ENCODE data around the gene NUCB1.
"Not testable (repeated sequence)": the region's sequence is repeated elsewhere in the genome, so short reads cannot be mapped to it uniquely, and the experiment has no call there.

Gene NUCB1

DNA sequence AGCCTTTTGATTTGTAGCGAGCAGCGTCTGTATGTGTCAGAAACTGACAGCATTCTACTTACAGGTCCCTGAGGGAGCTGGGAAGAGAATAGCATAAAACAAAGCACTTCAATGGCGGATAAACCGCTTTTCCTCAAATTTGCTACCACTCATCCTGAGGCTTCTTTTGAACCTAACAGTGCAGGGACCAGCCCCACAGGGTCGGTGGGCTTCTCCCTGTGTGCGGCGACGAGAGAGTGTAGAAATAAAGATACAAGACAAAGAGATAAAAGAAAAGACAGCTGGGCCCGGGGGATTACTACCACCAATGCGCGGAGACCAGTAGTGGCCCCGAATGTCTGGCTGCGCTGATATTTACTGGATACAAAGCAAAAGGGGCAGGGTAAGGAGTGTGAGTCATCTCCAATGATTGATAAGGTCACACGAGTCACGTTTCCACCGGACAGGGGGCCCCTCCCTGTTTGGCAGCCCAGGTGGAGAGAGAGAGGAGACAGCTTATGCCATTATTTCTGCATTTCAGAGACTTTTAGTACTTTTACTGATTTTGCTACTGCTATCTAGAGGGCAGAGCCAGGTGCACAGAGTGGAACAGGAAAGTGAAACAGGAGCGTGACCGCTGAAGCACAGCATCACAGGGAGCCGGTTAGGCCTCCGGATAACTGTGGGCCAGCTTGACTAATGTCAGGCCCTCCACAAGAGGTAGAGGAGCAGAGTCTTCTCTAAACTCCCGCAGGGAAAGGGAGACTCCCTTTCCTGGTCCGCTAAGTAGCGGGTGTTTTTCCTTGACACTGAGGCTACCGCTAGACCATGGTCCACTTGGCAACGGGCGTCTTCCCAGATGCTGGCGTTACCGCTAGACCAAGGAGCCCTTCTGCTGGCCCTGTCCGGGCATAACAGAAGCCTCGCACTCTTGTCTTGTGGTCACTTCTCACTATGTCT is 23.8 kb upstream of the NUCB1 start:
- H3K9me3 ChIP-seq (ENCODE audit: control insufficient read depth in 1 of 2, low read length in 2 of 2); H3K27me3 ChIP-seq (ENCODE audit: low read depth, low read length): not testable (repeated sequence)
- H3K36me3 ChIP-seq (ENCODE audit: control insufficient read depth in 1 of 2, insufficient read depth in 2 of 2, low read length in 2 of 2): peaks cover 22 to 56% of the 10 kb centered on the region in 2 donors
- peaks cover 0 to 28% of the 10 kb centered on the region in 2 donors for H3K4me1 ChIP-seq (ENCODE audit: control insufficient read depth in 1 of 2, insufficient read depth in 2 of 2, low read length in 2 of 2)
- H3K27ac ChIP-seq (ENCODE audit: low read length): peak overlapping the region; percentile 100
- peak overlapping the region; percentile 97 to 99 for H3K4me3 ChIP-seq (ENCODE audit: low read depth in 1 of 2, low read length in 2 of 2)

DNA sequence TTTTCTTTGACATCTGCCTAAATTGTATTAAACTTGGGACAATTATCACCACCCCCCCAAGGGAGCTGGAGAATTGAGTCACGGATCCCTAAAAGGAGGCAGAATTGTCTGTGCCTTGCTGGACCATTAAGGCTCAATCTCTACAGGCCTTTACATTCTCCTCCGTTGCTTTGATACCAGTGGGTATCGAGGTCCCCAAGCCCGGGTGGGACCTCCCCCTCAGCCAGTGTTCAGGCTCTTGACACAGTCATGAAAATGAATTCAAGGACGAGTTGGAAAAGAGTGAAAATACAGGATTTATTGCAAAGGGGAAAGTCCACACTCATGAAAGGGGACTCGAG is 22.3 kb upstream of the NUCB1 start:
- H3K36me3 ChIP-seq (ENCODE audit: control insufficient read depth in 1 of 2, insufficient read depth in 2 of 2, low read length in 2 of 2): peaks cover 22 to 50% of the 10 kb centered on the region in 2 donors
- H3K4me3 ChIP-seq (ENCODE audit: low read depth in 1 of 2, low read length in 2 of 2): no peak overlapping the region
- no peaks in the 10 kb centered on the region for H3K9me3 ChIP-seq (ENCODE audit: control insufficient read depth in 1 of 2, low read length in 2 of 2)
- peaks cover 0 to 28% of the 10 kb centered on the region in 2 donors for H3K4me1 ChIP-seq (ENCODE audit: control insufficient read depth in 1 of 2, insufficient read depth in 2 of 2, low read length in 2 of 2)
- H3K27me3 ChIP-seq (ENCODE audit: low read depth, low read length): no peaks in the 10 kb centered on the region
- no peak overlapping the region for H3K27ac ChIP-seq (ENCODE audit: low read length)

DNA sequence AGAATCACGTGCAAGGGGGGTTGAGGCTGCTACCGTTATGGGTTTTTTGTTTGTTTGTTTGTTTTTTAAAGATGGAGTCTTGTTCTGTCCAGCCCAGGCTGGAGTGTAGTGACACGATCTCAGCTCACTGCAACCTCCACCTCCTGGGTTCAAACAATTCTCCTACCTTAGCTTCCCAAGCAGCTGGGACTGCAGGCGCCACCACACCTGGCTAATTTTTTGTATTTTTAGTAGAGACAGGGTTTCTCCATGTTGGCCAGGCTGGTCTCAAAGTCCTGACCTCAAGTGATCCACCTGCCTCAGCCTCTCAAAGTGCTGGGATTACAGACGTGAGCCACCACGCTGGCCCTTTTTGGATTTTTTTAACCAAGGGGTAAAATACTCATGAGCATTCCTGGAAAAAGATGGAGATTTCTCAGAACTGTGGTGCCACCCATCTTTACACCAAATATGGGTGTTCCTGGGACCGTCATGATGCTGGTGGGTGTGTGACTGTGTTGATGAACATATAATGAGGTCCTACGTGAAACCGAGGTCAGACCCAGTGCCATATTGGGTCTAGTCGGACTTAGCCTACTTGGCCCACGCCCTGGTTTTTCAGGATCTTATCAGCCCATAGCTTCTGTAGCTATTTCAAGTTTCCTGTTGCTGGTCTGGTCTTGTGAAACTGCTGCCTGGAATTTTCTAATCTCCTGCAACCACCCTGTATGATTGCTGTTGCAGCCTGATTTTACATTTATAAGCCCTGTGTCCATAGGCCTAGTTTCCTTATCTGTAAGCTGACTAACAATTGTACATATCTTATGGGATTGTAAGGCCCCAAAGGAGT is 21.7 kb upstream of the NUCB1 start:
- Histone ChIP-seq H3K4me3 (ENCODE audit: low read depth in 1 of 2, low read length in 2 of 2) (no peak overlapping the region), H3K27me3 (ENCODE audit: low read depth, low read length) (no peaks in the 10 kb centered on the region), H3K9me3 (ENCODE audit: control insufficient read depth in 1 of 2, low read length in 2 of 2) (no peaks in the 10 kb centered on the region), H3K36me3 (ENCODE audit: control insufficient read depth in 1 of 2, insufficient read depth in 2 of 2, low read length in 2 of 2) (peaks cover 19 to 44% of the 10 kb centered on the region in 2 donors), H3K27ac (ENCODE audit: low read length) (peak overlapping the region; percentile 14), H3K4me1 (ENCODE audit: control insufficient read depth in 1 of 2, insufficient read depth in 2 of 2, low read length in 2 of 2) (peaks cover 0 to 27% of the 10 kb centered on the region in 2 donors)

DNA sequence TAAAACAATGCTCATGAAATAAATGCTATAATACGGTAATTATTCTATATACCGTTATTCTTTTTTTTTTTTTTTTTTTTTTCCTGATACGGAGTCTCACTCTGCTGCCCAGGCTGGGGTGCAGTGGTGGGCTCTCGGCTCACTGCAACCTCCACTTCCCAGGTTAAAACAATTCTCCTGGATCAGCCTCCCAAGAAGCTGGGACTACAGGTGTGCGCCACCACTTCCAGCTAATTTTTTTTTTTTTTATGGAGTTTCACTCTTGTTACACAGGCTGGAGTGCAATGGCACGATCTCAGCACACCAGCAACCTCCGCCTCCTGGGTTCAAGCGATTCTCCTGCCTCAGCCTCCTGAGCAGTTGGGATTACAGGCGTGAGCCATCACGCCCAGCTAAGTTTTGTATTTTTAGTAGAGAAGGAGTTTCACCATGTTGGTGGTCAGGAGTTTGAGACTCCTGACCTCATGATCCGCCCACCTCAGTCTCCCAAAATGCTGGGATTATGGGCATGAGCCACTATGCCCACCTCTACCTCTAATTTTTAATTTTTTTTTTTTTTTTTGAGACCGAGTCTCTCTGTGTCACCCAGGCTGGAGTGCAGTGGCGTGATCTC is 21.0 kb upstream of the NUCB1 start:
- no peak overlapping the region for H3K27ac ChIP-seq (ENCODE audit: low read length)
- H3K4me1 ChIP-seq (ENCODE audit: control insufficient read depth in 1 of 2, insufficient read depth in 2 of 2, low read length in 2 of 2): peaks cover 0 to 20% of the 10 kb centered on the region in 2 donors
- H3K36me3 ChIP-seq (ENCODE audit: control insufficient read depth in 1 of 2, insufficient read depth in 2 of 2, low read length in 2 of 2): peaks cover 13 to 37% of the 10 kb centered on the region in 2 donors

DNA sequence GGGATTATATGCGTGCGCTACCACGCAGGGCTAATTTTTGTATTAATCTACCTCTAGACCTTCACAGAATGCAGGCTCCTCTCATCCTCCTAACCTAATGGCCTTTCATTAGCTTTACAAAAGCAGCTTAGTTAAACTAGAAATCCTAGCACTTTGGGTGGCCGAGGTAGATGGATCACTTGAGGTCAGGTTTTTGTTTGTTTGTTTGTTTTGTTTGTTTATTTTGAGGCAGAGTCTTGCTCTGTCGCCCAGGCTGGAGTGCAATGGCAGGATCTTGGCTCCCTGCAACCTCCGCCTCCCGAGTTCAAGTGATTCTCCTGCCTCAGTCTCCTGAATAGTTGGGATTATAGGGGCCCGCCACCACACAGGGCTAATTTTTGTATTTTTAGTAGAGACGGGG is 20.4 kb upstream of the NUCB1 start:
- not testable (repeated sequence) for H3K27me3 ChIP-seq (ENCODE audit: low read depth, low read length); H3K27ac ChIP-seq (ENCODE audit: low read length); H3K9me3 ChIP-seq (ENCODE audit: control insufficient read depth in 1 of 2, low read length in 2 of 2); H3K4me3 ChIP-seq (ENCODE audit: low read depth in 1 of 2, low read length in 2 of 2)
- peaks cover 7 to 31% of the 10 kb centered on the region in 2 donors for H3K36me3 ChIP-seq (ENCODE audit: control insufficient read depth in 1 of 2, insufficient read depth in 2 of 2, low read length in 2 of 2)
- peaks cover 0 to 15% of the 10 kb centered on the region in 2 donors for H3K4me1 ChIP-seq (ENCODE audit: control insufficient read depth in 1 of 2, insufficient read depth in 2 of 2, low read length in 2 of 2)

More for the DNA sequence above, 21.0 kb upstream of the NUCB1 start:
- Histone ChIP-seq H3K27me3 (ENCODE audit: low read depth, low read length) (no peaks in the 10 kb centered on the region), H3K4me3 (ENCODE audit: low read depth in 1 of 2, low read length in 2 of 2) (no peak overlapping the region), H3K9me3 (ENCODE audit: control insufficient read depth in 1 of 2, low read length in 2 of 2) (no peaks in the 10 kb centered on the region)

DNA sequence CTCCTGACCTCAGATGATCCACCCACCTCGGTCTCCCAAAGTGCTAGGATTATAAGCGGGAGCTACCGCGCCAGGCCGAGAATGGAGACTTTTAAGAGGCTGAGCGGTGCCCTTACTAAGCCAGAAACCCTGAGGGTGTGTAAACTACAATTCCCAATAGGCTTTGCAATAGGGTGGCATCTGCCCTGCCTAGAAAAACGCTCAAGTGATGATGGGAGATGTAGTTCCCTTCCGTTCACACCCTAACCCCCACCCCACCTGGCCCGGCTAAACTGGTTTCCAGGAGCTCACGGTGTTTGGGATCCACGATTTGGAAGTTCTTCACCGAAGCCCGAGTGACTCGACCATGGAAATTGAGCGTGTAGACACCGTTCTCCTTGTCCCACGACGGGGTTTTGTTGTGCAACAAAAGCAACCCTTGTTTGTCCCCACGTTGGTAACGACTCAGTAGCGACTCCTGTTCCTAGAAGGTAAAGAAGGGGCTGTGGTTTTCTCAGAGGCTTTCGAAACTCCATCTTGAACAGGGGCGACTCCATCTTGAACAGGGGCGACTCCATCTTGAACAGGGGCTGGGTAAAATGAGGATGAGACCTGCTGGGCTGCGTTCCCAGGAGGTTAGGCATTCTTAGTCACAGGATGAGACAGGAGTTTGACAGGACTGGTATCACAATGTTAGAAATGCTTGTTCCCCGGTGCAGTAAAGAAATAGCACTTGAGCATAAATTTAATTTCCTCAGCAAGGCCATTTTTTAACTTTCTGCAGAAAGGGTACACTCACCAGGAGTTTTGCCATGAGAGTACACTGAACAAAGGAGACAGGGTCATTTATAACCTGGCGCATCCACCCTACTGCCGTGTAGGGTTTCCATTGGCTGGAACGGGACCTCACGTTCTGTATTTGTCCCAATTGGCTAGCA is 18.1 kb upstream of the NUCB1 start:
- Histone ChIP-seq H3K4me1 (ENCODE audit: control insufficient read depth in 1 of 2, insufficient read depth in 2 of 2, low read length in 2 of 2) (no peaks in the 10 kb centered on the region), H3K27ac (ENCODE audit: low read length) (no peak overlapping the region), H3K27me3 (ENCODE audit: low read depth, low read length) (no peaks in the 10 kb centered on the region)

DNA sequence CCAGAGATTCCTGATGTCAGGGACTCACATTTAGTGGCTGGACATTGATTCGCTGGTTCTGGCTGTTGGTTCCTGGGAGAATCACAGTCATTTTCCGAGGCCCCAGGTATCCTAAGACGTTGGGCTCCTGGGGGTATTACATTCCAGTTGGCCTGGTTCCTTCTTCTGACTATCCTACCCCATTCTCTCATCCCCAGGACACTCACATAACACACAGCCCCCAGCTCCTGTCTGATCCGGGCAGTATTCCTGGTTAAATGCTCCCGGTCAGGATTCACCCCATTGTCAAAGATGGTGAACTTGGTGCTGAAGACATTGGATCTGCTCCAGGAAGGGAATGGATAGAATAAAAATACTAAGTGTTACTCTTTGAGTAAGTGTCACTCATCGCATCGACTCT is 16.4 kb upstream of the NUCB1 start:
- no peak overlapping the region for H3K27ac ChIP-seq (ENCODE audit: low read length)
- H3K36me3 ChIP-seq (ENCODE audit: control insufficient read depth in 1 of 2, insufficient read depth in 2 of 2, low read length in 2 of 2): peaks cover 0 to under 1% of the 10 kb centered on the region in 2 donors
- no peak overlapping the region for H3K4me3 ChIP-seq (ENCODE audit: low read depth in 1 of 2, low read length in 2 of 2)
- no peaks in the 10 kb centered on the region for H3K9me3 ChIP-seq (ENCODE audit: control insufficient read depth in 1 of 2, low read length in 2 of 2)
- no peaks in the 10 kb centered on the region for H3K4me1 ChIP-seq (ENCODE audit: control insufficient read depth in 1 of 2, insufficient read depth in 2 of 2, low read length in 2 of 2)
- H3K27me3 ChIP-seq (ENCODE audit: low read depth, low read length): no peaks in the 10 kb centered on the region

More for the DNA sequence above, 18.1 kb upstream of the NUCB1 start:
- no peak overlapping the region for H3K4me3 ChIP-seq (ENCODE audit: low read depth in 1 of 2, low read length in 2 of 2)
- H3K36me3 ChIP-seq (ENCODE audit: control insufficient read depth in 1 of 2, insufficient read depth in 2 of 2, low read length in 2 of 2): peaks cover 0 to 13% of the 10 kb centered on the region in 2 donors
- H3K9me3 ChIP-seq (ENCODE audit: control insufficient read depth in 1 of 2, low read length in 2 of 2): no peaks in the 10 kb centered on the region

DNA sequence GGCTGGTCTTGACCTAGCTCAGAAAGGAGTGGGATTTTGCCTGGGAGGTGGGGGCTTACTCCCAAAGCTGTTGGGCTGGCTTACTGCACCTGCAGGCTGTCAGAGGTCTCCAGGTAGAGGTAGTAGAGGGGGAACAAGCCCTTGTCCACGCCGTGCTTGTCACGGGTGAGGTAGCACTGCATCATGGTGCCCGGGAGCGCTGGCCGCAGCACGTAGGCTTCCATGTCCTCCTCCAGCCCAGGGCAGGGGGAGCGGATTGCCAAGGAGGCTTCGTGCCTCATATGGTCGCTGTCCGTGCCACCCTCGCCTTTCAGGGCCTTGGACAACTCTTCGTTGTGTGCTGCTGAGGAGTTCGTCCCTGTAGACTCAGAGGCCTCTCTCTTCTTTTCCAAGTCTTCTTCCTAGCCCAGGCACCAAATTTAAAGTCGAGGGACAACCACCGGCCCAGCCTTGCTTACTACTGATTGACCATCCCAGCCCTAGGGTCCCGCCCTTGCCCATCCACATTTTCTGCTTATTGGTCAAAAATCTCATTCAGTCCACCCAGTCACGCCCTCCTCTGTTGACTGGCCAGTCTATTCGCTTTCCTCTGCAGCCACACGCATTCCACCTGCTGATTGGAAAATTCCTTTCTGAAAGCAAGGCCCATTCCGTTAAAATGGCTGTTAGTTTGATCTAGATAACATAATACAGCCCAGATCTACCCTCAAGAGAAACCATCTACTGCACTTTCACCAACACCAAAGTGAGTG is 12.1 kb upstream of the NUCB1 start:
- H3K36me3 ChIP-seq (ENCODE audit: control insufficient read depth in 1 of 2, insufficient read depth in 2 of 2, low read length in 2 of 2): no peaks in the 10 kb centered on the region
- H3K27me3 ChIP-seq (ENCODE audit: low read depth, low read length): no peaks in the 10 kb centered on the region
- H3K9me3 ChIP-seq (ENCODE audit: control insufficient read depth in 1 of 2, low read length in 2 of 2): no peaks in the 10 kb centered on the region
- no peak overlapping the region for H3K27ac ChIP-seq (ENCODE audit: low read length)
- no peak overlapping the region for H3K4me3 ChIP-seq (ENCODE audit: low read depth in 1 of 2, low read length in 2 of 2)
- no peaks in the 10 kb centered on the region for H3K4me1 ChIP-seq (ENCODE audit: control insufficient read depth in 1 of 2, insufficient read depth in 2 of 2, low read length in 2 of 2)

DNA sequence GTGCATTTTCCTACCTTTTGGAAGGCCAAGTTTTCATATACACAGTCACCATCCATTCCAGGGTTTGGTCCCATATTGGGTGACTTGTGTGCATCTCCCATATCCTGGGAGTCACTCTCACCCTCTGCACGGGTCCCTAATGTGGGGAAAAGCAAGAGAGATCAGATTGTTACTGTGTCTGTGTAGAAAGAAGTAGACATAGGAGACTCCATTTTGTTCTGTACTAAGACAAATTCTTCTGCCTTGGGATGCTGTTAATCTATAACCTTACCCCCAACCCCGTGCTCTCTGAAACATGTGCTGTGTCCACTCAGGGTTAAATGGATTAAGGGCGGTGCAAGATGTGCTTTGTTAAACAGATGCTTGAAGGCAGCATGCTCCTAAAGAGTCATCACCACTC is 10.6 kb upstream of the NUCB1 start:
- not testable (repeated sequence) for H3K27me3 ChIP-seq (ENCODE audit: low read depth, low read length); H3K36me3 ChIP-seq (ENCODE audit: control insufficient read depth in 1 of 2, insufficient read depth in 2 of 2, low read length in 2 of 2); H3K4me1 ChIP-seq (ENCODE audit: control insufficient read depth in 1 of 2, insufficient read depth in 2 of 2, low read length in 2 of 2); H3K9me3 ChIP-seq (ENCODE audit: control insufficient read depth in 1 of 2, low read length in 2 of 2); H3K4me3 ChIP-seq (ENCODE audit: low read depth in 1 of 2, low read length in 2 of 2); H3K27ac ChIP-seq (ENCODE audit: low read length)

DNA sequence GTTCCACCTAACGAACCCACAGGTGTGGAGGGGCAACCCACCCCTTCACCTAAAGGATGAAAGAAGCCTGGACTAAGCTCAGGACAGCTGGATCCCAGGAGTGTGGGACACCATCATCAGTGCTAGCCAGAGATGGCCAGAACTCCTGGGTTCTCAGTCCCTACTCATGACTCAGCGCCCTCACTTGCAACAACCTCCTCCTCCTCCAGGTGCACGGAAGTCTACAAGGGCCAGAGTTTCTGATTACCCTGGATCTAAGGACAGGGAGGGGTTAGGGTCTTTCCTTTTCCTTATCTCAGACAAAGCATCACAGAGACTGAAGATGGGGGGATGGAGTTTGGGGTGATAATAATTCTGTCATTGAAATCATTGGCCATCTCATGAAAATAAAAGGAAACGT is 9.6 kb upstream of the NUCB1 start:
- Histone ChIP-seq H3K36me3 (ENCODE audit: control insufficient read depth in 1 of 2, insufficient read depth in 2 of 2, low read length in 2 of 2) (no peaks in the 10 kb centered on the region), H3K4me3 (ENCODE audit: low read depth in 1 of 2, low read length in 2 of 2) (no peak overlapping the region), H3K4me1 (ENCODE audit: control insufficient read depth in 1 of 2, insufficient read depth in 2 of 2, low read length in 2 of 2) (no peaks in the 10 kb centered on the region), H3K27ac (ENCODE audit: low read length) (no peak overlapping the region), H3K9me3 (ENCODE audit: control insufficient read depth in 1 of 2, low read length in 2 of 2) (no peaks in the 10 kb centered on the region), H3K27me3 (ENCODE audit: low read depth, low read length) (no peaks in the 10 kb centered on the region)
